ENCODE results near the gene MTR.
"Not testable (repeated sequence)": the region's sequence is repeated elsewhere in the genome, so short reads cannot be mapped to it uniquely, and the experiment has no call there.

MTR gene

DNA sequence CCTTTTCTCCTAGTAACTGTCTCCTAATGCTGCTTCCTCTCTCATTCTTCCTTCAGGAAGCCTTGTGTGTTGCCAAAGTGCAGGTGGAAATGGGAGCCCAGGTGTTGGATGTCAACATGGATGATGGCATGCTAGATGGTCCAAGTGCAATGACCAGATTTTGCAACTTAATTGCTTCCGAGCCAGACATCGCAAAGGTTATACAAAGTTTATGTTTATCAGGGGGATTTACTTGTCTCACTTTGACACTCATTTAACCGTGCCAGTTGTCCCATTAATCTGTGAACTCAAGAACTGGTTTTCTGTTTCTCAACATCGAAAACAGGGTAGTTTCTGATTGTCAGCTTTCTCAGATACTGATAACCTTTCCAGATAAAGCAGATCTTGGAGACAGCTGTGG, 40.4 kb downstream of the MTR start:
- DNase-seq = no peak

DNA sequence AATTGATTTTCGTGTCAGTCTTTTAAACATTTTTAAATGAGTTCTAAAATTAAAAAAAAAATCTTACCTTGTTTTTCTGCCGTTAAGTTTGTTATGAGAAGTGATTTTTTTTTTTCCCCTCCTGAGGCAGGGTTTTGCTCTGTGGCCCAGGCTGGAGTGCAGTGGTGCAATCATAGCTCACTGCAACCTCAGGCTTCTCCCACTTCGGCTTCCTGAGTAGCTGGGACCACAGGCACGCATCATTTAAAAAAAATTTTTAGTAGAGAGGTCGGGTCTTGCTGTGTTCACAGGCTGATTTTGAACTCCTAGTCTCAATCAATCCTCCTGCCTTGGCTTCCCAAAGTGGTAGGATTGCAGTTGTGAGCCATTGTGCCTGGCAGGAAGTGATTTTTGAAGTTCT, 41.1 kb downstream of the MTR start:
- DNase-seq = no peak

DNA sequence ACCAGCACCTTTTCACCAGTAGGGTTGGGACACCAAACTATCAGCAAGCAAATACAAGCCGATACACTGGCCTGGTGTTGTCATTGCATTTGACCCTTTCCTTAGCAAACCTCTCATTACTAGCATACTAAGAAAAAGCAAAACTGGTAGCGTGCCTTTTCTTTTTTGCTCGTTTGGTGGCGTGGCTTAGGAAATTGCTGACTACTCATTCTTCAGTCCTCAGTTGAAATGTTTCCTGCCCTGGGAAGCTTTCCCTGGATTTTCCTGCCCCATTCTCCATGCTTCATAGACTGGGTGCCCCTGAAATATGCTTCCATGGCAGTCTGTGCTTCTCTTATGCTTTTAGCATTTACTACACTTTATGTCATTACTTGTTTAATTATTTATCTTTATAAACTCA, 42.0 kb downstream of the MTR start:
- DNase-seq = no peak

DNA sequence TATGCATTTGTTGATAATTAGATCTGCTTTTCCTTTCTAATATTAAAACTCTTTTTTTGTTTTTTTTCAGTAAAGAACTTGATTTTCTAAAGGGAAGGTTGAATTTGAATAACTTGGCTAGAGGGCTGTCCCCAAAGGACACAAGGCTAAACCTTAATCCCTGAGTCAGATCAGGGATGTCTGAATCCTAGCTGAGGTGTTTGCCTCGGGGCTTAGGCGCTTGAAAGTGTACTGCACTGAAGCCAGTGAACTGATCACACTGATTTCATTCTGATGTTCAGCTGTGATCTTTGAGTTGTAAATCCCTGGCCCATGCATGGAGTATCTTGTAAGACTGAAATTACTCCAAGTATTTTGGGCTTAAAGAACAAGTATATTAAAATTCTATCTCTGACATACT, 42.8 kb downstream of the MTR start:
- DNase-seq = no peak

DNA sequence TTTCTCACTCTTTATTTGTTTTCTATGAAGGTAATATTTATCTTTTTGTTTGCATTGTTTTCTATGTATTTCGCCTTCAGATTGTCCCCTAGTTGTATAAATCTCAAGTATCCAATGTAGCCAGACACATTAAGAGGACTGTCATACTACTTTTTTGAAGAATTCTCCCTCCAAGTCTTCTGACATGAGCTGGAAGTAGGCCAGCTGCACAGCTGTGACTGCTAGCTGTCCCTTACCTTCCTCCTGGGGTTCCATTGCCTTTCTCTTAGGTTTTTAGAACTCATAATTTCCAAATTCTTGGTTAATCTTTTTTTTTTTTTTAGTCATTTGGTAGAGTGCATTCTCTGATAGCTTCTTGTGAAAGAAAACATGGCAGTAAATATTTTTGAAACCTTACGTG, 46.2 kb downstream of the MTR start:
- DNase-seq = no peak

DNA sequence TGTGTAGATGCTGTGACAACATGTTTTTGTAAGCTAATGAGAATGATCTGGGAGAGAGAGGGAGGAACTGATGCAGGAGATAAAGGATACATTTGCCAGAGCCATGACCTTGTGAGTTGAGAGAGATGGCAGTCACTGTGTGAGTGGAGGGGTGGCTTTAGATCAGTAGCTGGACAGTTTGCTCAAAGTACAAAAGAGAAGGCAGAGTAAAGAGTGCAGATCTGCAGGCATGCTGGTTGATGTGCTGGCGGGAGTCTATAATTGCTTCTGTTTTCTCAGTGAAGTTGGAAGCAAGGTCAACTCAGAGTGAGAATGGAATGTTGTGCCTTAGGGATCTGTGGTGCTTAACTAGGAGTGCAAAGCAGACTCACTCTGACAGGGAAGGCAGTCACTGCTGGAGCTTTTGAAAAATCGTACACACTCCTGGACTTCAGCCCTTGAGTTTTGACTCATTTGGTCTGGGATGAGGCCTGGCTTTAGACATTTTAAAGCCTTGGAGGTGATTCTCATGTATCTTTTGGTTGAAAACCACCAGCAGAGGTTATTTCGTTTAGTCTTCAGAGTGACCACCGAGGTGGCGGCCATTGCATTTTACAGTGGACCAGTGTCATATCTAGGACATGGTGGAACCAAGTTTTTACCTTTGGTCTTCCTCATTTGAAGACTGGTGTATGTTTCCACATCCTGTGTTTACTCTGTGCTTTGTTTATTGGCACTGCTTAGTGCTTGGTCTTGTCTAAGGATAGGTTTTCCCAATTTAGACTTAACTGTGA, 49.6 kb downstream of the MTR start:
- no peak for DNase-seq

DNA sequence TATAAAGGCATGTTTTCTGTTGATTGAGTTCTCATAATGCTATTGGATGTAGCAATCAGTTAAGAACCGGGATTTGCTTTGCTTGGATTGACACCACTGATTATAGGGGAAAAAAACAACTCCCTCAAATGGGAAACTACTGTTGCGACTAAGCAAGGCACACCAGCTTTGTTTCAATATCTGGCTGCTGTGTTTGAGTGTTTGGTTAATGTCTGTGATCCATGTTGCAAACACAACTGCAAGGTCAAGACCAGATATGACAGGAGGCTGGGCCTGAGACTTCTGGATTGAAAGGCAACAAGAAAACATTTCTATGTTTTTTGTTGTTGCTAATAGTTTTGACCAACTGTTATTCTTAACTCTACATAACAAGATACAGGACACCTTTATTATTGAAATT, 50.7 kb downstream of the MTR start:
- no peak for DNase-seq

DNA sequence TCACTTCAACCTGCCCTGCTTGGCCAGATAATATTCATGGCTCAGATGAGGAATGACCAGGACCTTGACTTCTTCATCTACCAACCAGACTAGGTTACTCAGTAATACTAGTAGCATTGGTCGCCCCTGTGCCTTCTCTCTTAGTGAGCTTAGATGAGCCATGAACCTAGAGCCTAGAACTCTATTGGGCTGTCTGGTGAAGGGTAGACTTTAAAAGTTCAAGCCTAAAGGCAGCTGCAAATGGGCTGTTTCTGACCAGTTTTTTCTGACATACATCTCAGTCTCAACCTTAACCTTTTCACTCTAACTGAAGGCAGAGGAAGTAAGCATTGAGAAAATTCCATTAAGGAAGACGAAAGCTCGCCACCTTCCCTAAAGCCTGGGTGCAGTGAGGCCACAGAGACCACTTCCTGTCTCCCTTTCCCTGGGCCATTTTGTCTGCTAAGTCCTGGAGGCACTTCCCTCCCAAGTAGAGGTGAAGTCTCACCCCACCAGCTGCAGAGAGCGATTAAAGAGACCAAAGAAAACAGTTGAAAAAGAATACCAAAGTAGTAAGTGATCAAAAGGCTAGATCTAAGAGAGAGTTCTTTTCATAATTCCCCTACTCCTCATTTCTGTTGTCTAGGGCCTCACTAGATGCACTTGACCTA, 53.3 kb downstream of the MTR start:
- DNase-seq = no peak

DNA sequence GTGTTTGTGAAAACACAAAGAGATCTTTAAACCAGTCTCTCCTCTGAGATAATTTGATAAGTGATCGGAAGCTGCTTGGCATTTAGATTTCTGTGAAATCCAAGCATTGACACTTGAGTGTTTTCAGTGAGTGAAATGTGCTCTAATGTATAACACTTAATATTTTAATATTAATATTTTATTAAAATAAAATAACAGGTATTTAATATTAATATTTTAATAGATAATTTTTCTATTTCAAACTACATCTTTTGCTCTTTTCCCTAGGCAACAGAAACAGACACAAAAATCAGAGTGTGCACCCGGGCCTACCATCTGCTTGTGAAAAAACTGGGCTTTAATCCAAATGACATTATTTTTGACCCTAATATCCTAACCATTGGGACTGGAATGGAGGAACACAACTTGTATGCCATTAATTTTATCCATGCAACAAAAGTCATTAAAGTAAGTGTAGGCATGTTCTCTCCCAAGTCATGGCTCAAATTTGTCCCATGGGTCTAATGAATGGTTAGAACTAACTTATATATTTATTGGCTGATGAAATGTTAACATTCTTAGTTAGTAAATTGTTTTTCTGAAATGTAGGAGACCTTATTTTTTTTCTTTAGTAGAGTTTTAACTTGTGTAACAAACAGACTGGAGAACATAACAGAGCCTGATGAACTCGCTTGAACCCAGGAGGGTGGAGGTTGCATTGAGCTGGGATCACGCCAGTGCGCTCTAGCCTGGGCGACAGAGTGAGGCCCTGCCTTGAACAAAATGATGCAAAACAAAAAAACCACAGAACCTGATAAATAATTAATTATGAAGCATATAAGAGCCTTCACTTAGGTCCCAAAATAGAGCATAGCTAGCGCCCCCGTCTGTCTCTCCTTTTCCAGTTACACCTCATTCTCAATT, 55.2 kb downstream of the MTR start:
- DNase-seq = no peak

DNA sequence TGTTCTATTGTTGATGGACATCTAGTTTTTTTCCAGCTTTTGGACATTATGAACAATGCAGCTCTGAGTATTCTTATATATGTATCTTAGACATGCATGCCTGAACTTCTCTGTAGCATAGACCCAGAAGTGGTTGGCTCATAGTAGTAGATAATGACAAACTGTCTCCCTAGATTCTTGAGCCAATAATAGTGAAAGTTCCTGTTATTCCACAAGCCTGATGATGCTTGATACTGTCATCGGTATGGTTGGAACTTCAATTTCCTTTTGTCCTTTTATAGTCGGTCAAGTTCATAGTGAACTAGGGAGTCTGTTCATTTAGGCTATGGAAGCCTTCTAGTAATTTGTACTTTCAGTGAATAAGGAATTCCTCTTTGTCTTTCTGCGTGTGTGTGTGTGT, 56.8 kb downstream of the MTR start:
- DNase-seq = no peak

DNA sequence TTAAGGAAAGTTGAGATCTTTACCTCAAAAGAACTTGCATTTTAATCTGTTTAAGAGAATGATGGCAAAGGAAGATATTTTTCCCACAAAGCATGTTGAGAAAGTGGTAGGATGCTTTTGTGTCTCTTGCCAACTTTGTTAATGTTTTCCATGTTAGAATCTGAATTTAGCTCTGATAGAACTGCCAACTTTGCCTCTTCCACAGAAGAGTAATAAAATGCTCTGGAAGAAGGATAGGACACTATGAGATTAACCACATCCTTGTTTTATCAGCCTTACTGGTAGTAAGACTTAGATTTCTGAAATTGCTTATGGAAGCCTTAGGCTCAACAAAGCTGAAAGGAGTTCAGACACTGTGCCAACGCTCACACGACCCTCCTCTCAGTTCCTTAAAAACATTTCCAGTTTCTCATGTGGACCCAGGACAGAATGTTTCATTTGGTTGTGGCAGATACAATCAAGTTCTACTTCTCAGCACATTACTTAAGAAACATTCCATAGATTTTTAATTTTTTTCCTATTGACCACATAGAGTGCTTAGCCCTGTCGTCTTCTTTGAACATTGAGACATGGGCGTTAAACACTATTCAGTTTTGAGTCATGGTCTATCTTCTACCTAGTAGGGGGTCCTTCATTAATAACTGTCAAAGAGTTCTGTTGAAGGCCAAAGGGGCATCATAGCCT, 59.0 kb downstream of the MTR start:
- DNase-seq = no peak

DNA sequence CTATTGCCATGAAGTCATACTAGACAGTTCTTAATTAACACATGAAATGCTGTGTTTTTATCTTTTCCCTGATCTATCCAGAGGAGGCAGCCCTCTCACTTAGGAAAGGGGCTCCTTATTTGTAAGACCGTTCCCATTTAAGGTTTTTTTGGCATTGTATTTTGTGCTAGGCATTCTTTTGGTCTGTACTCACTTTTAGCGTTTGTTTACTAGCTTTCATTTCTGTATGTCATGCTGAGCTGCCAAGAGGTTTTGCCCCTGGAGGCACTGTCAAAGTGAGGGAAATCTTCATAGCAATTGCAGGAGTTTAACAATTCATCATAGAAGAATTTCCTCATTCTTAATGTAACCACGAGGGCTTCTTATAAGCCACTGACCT, 59.5 kb downstream of the MTR start:
- no peak for DNase-seq

DNA sequence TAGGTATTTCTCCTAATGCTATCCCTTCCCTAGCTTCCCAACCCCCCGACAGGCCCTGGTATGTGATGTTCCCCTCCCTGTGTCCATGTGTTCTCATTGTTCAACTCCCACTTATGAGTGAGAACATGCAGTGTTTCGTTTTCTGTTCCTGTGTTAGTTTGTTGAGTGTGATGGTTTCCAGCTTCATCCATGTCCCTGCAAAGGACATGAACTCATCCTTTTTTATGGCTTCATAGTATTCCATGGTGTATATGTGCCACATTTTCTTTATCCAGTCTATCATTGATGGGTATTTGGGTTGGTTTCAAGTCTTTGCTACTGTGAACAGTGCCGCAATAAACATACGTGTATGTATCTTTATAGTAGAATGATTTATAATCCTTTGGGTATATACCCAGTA, 61.6 kb downstream of the MTR start:
- not testable (repeated sequence) for DNase-seq

DNA sequence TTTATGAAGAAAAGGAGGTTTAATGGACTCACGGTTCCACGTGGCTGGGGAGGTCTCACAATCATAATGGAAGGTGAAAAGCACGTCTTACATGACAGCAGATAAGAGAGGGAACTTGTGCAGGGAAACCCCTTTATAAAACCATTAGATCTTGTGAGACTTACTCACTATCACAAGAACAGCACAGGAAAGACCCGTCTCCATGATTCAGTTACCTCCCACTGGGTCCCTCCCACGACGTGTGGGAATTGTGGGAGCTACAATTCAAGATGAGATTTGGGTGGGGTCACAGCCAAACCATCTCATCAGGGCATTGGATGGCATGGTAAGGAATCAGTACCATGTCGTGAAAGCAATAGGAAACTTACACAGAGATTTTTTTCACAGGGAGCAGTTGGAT, 63.1 kb downstream of the MTR start:
- DNase-seq = no peak

DNA sequence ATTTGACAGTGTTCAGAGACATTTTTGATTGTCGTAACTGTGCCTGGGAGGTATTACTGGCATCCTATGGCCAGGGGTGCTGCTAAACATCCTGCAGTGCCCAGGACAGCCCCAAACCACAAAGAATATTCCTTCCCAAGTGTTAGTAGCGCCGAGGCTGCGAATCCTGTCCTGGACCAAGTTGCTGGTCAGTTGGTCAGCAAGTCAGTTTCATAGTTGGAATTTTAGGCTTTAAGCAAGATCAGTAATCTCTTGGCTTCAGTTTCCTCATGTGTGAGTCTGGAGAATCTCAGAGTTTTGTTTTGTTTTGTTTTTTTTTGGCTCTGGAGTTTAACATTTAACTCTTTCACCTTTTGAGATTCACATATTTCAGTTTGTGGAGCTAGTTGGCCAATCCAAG, 65.0 kb downstream of the MTR start:
- no peak for DNase-seq

DNA sequence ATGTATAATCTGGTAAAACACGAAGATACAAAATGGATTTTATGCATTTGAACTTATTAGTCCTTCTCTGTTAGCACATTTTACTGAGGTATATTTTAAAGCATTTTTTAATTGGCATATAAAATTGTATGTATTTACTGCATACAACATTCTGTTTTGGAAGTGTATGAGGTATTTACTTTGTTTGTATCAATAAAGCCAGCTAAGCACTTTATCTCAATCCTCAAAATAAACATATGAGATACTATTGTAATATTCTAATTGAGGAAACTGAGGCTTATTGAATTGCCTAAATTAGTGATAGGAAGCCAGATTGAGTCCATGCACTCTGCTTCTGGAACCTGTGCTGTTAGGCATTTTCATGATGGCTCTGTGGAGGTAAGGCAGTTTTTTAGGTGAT, 65.6 kb downstream of the MTR start:
- no peak for DNase-seq

DNA sequence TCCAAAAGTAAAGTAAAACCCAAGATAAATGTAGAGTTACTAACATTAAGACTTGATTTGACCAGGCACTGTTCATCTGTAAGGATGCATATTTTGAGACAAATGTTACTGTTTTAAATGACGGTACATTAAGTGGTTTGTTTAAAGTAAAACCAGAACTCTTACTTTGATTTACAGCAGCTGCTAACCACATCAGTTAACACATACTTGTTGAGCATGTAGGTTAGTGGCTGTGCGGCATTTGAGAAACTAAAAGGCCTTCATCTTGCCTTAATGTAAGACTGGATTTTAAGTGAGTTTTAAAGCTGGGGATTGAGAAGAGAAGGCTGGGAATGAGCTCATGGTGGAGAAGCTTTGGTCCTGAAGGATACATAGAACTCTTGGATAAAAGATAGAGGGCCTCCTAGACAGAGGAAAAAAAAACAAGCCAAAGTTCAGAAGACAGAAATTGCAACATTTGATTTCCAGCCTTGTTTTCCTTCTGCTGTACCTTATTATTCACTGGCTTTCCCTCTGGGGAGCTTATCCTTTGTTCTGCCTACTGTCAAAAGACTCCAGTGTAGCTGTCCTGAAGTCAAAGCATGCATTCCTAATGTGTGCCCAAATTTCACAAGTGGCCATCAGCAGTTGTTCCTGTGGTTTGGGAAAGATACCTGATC, 66.6 kb downstream of the MTR start:
- DNase-seq = no peak

DNA sequence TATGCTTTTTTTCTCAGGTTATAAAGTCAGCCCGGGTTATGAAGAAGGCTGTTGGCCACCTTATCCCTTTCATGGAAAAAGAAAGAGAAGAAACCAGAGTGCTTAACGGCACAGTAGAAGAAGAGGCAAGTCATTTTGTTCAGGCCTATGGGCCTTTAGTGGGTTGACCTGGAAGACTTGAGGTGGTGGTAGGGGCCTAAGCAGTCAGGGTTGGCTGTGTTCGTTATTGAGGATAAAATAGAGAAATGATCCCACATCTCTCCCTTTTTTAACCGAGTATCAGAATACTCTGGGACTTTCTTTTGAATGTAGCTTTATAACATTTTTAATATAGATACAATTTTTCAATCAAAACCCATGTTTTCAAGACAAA, 67.1 kb downstream of the MTR start:
- DNase-seq = no peak

DNA sequence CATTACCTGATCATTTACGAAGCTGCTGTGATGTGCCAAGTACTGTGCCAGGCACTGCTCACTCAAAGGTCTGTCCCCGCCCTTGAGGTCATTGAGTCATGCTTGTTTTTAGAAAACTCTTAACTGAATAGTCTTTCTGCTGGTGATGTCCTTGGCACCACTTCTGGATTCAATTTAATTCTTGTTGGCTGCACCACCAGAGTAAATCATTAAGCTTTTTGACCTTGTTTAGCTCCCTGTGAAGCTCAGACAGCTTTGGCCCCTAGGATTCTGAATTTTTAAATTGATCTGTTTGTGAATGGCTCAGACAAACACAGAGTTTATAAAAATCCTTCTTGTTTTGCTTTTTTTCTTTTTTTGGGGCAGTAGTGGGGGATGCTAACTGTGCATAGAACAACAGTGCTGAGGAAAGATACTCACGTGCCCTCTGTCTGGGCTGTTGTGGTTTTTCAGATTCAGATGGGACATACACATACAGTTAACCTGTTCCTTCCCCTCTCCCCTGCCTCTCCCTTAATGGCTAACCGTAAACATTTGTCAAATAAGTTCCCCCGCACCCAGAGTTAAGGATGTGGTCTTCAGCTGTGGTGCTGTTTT, 67.6 kb downstream of the MTR start:
- no peak for DNase-seq

DNA sequence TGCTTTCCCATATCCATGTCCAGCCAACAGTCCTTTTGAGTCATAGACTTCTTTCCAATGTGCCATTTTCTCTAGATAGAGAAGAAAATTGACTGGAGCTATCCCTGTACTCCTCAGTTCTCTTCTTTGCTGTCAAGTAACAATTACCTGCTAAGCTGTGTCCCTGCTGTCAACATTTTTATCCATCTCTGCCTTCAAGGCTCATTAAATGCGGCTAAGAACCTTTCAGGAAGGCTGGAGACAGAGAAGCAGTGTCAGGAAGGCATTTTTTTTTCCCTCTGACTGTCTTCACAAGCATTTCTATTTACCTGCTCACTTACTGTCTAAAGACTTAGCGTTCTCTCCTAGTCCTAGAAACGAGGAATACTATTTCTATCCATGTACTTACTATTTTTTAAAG, 69.1 kb downstream of the MTR start:
- no peak for DNase-seq

DNA sequence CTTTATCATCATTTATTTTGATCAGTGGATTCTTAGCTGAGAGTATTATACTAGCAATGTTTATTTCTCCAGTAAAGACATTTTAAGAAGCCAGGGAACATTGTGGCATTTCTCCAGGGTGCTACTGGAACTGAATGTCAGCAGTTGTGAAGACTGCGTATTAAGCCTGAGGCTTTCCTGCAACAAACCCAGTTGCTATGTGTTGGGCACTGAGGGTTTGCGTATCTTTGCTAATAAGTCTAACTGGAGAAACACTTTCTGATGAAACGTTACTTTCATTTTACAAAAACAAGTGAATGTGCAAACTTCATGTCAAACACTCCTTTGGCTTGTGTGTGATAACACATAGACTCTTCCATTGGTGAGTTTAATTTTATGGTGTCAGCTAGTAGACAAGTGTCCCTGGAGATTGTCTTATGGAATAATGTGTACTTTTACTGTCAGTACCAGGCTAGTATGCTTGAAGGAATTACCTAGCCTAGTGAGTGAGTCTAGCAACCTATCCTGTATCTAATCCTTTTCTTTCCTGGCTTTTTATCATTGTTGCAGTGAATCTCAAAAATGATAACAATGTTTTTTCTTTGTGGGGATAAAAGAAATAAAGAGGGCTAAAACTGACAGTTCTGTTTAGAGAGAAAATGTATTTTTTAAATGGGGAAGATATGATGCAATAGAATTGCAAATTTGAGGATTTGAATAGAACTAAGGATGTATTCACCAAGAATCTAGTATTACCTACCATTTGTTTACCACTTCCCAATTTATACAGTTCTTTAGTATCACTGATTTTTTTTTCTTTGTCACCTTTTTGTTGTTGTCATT, 70.1 kb downstream of the MTR start:
- DNase-seq = no peak

DNA sequence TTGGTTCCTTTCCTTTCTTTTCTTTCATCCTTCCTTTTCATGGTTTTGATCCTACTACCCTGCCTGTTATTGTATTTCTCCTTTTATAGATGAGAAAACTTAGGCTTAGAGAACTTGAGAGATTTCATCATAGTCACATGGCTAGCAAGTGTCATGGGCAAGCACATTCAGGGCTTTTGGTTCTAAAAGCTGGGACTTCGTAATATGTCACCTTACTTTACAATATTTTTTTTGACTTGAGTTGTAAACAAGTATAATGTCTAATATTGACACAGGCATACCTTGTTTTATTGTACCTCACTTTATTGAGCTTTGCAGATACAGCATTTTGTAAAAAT, 70.7 kb downstream of the MTR start:
- no peak for DNase-seq

Measured in NCI-H526 treated with DMSO at 0.1 percent for 48 hours (cell line).